GM19043 (cell line): Measurements from ENCODE around the gene PGM3.
"Not testable (repeated sequence)": the region's sequence is repeated elsewhere in the genome, so short reads cannot be mapped to it uniquely, and the experiment has no call there.

Source experiments
- ATAC-seq: cut with Tn5 transposase; IDR thresholded peaks from one replicate; pipeline ENCODE4 v1.9.1; 2021; ENCODE audit warnings: low read depth; ENCODE audit not compliant: unreplicated experiment

Gene PGM3, protein sequence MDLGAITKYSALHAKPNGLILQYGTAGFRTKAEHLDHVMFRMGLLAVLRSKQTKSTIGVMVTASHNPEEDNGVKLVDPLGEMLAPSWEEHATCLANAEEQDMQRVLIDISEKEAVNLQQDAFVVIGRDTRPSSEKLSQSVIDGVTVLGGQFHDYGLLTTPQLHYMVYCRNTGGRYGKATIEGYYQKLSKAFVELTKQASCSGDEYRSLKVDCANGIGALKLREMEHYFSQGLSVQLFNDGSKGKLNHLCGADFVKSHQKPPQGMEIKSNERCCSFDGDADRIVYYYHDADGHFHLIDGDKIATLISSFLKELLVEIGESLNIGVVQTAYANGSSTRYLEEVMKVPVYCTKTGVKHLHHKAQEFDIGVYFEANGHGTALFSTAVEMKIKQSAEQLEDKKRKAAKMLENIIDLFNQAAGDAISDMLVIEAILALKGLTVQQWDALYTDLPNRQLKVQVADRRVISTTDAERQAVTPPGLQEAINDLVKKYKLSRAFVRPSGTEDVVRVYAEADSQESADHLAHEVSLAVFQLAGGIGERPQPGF

DNA sequence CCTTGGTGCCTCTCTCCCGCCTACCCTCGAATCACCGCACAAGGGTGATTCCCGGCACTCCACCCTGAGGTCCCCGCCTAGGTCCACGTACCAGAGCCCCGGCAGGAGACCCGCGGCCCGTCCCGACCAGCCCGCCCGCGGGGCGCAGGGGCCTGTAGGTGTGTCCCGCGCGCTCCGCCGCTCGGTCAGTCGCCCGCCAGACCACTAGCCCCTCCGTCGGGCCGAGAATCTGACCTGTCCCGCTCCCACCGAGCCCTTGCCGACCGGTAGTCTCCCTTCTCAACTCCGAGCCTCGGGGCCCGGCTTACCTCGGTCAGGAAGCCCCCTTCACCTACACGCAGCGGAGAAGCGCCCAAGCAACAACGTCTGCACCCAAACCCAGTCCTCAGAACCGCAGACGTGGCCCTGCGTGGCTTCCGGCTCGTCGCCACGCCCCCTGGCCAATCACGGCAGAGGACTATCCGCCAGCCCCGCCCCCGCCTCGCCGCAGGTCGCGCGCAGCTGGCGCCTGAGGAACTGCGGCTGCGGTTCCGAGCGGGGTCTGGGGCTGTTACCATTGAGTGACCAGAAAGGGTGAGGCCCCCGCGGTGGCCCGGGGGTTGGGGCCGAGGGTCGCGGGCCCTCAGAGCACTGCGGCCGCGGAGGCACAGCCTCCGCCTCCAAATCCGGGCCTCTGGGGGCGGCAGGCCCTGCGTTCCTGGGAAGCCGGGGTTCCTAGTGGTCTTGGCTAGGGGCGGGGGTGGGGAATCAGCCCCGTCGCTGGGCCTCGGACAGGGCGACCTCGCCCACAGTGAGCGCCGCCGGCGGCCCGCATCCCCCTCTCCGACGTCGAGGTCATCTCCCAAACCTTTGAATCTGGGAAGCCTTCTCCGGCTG lies at the start of gene PGM3, which contains the start of gene RWDD2A:
PGM3 (minus strand) TSS at position 395 of the 876 bp plus-strand sequence. CDS start 2,253 bp downstream, outside the sequence.
RWDD2A (plus strand) TSS at position 487 of the 876 bp plus-strand sequence. CDS start 1,095 bp downstream, outside the sequence.
- ATAC-seq = peak; percentile 97

DNA sequence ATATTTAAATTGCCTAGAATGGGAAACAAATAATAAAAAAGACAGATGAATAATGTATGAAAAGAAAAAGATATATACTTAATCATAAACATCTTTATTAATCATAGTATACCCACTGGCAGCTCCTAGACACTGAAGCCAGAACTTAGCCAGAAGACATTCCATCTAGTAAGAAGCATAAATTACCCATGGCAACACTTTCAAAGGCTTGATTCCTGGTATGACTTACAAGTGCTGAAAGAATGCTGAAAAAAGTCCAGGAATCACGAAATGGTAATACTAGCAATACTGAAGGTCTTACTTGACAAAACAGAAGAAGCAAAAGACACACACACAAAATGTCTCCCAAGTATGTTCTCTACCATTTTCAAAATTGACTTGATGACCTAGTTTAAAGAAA lies 38.1 kb upstream of the PGM3 start:
- no peak for ATAC-seq

DNA sequence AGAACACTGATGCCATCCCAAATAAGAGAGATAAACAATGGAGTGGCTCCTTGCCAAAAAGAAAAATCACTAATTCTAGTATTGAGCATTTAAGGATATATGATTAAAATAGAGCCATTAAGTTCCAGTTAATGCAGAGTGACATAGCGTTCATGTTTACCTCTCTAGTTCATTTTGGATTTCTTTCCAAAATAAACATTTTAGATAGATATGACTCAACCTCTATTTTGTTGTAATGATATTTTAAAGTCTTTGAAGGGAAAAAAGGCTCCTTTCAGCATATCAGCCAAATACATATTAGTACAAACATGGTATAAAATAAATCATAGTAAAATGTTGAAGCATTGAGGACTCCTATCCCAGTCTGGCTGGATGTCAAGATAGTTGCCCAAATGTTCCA lies 33.5 kb upstream of the PGM3 start:
- ATAC-seq = no peak

DNA sequence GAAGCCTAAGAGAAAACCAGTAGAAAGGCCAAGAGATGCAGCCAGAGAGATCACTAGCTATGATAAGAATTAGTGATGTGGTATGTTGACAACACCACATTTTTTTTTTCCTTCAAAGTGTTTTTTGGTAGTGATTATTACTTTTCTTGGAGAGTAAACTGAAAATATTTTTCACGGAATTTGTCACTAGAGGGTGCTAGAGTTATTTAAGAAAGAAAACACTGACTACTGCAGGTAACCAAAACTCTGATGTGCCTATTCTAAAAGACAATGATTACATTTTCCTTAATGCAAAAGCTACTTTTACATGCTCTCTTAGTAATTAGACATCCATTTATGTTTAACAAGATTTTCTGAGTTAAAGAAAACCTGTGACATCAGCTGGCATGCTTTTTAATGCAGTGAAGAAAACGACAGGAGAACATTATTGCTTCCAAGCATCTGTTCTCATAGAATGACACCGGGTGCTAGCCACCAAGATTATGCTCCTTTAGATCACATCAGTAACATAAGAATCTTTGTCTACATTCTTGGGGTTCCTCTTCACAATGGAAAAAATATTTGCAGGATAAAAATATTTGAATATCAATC lies 28.9 kb upstream of the PGM3 start:
- no peak for ATAC-seq

DNA sequence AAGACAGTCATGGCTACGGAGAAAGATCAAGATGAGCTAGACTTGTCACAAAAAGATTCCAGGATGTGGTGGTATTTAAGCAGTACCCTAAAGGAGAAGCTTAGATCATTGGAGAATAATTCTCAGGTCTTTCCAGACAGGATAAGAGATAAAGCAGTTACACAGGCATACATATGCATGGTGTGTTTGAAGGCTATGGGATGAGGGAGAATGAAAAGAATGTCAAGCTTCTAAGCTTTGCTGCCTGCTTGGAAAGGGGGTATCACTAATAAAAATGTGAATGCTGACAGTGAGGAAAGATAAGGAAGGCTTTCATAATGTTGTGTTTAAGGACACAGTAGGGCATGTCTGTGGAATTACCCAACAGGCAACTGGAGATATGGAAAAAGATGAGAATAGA lies 28.2 kb upstream of the PGM3 start:
- no peak for ATAC-seq

DNA sequence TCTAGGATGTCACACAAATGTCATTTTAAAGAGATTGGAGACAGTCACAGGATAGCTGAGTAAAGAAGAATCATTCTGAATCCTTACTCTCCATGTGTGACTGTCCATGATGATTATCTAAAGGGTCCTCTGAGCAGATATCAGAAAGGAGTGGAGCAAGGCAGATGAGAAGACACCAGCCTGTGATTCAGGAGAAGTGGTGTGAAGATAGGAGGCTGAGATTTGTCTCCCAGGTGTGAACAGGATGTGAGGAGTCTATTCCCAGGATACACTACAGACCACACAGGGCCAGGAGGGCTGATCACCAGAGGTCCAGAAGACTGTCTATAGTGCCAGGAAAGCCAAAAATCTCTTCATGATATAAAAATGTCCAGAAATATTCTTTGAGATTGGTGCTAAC lies 27.1 kb upstream of the PGM3 start:
- no peak for ATAC-seq

DNA sequence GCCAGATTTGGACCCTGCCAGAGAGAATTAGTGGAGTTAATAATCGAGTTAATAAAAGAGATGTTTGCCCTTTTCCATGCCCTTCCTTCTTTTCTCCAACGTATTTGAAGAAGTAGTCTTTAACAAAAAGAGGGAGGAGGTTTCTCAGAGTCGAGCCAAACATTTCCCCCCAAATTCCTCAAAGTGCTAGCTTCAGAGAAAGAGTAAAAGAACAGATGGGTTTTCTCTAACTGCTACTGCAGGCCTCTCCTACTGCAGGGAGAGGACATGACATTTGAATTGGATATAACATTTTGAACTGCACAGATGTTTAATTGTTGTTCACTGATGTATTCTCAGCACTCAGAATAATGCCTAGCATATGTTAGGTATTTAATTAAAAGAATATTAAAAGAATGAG lies 25.6 kb upstream of the PGM3 start:
- no peak for ATAC-seq

DNA sequence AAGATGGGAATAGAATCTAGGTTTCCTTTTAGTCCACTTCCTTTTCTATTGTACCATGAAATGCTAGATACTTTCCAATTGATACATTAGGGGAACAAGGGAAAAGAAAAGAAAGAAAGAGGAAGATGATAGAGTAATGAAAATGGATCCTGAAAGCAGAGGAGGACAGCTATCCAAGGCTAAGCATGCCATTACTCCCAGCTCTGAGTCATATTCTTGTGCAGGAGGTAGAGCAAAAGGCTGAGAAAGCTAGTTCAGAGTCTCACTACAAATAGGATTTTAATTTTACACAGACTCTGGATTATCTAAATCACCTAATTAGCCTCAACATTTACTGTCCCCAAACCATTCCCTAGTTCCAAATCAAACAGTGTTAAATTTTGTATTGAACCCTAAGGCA lies 23.7 kb upstream of the PGM3 start:
- ATAC-seq = no peak

DNA sequence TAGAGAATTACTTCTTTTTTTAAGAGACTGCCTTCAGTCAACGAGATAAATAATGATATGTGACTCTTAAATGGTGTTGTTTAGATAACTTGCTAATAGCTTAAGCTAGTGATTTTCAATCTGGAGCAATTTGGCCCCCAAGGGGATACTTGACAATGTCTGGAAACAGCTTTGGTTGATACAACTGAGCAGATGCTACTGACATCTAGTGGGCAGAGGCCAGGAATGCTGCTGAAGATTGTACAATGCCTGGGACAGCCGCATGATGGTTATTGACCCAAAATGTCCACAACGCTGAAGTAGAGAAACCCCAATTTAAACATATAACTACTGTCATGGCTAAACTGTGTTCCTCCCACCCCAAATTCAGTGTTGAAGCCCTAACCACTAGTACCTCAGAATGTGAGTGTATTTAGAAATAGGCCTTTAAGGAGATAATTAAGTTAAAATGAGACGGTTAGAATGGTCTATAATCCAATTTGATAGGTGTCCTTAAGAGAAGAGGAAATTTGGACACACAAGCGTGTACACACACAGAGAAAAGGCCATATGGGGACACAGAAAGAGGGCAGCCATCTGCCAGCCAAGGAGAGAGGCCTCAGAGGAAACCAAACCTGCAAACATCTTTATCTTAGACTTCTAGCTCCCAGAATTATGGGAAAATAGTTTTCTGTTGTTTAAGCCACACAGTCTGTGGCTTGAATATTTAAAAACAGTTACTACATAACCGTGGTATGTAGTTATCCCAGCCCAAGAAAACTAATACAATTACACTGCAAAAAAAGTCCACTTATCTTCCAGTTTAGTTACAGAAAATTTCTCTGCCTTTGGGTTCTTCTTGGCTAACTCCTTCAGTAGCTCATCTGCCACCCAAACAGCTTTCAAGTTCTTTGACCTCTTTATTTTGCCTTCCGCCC lies 22.3 kb upstream of the PGM3 start:
- peak; percentile 100 for ATAC-seq

DNA sequence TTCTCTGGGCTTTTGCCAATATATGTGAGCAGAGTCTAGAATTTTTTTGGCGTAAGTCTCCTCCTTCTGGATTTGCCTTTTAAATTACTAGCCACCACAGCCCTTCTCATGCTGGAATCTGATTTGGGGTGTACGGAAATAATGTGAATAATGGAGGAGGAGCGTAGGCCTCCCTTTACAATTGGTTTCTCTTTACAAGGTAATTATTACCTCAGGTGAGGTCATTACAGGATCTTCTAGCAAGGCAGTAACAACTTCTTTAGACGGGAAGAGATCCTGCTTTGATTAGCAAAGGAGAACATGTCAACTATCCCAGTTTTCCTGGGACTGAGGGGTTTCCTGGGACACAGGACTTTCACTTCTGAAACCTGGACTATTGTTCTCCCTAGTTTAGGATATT lies 9.0 kb upstream of the PGM3 start:
- ATAC-seq = no peak

DNA sequence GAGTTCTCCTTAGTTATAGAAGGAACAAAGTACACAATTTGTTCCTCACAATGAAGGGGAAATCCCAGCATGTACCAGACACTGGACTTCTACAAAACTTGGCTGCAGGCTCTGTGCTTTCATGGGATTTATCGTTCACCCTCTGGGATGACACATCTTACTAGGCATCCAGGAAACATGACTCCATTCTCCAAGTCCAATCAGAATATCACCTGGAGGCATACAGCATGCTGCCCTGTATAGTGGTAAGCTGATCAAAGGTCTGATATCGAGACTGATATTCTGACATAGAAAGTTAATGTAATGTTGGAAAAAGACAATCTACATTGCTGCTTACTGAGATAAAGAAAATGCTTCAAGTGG lies 6.8 kb upstream of the PGM3 start:
- no peak for ATAC-seq

DNA sequence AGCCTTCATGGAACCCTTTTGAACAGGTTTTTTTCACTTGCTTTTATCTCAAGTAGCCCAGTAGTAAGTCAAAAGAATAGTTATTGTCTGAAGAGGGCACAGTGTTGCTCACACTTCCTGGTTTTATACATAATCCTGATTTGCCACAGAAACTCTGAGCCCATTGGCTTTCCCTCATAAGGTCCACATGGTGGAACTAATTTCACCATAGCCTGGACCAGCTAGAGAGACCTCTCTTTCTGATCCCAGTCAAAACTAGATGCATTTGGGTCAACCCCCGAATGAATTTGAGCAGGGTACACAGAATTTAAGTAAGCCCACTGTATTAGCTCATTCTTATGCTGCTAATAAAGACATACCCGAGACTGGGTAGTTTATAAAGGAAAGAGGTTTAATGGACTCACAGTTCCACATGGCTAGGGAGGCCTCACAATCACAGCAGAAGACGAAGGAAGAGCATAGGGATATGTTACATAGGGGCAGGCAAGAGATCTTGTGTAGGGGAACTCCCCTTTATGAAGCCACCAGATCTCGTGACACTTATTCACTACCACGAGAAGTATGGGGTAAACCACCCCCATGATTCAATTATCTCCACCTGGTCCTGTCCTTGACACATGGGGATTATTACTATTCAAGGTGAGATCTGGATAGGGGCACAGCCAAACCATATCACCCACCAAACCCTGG lies 6.3 kb upstream of the PGM3 start:
- no peak for ATAC-seq

DNA sequence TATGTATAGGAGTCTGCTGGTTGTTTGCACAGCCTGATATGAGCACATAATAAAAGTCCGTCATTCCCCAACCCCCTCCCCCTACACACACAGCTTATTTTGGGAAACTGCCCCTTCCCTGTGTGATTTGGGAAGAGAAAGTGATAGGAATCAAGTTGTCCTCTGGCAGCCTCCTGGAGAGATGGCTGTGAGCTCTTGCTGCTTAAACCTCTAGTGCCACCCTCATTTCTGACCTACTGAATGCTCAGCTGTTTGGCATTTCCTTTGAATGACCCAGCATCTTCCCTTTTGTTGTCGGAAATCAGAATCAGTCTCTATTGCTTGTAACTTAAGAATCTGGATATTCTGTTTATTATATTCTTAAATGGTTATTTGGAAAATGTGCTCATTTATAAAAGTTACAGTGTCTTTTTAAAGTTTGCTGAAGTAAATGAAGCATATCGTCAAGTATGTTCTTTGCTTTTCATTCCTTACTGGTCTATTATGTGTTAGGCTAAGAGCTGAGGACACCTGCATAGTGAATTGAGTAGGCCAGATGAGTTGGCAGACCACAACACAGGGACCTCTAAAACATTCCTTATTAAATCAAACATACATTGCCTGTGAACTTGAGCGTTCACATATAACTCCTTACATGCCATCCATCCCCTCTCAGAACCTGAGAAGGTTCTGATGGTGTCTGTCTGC lies 5.6 kb upstream of the PGM3 start:
- no peak for ATAC-seq

DNA sequence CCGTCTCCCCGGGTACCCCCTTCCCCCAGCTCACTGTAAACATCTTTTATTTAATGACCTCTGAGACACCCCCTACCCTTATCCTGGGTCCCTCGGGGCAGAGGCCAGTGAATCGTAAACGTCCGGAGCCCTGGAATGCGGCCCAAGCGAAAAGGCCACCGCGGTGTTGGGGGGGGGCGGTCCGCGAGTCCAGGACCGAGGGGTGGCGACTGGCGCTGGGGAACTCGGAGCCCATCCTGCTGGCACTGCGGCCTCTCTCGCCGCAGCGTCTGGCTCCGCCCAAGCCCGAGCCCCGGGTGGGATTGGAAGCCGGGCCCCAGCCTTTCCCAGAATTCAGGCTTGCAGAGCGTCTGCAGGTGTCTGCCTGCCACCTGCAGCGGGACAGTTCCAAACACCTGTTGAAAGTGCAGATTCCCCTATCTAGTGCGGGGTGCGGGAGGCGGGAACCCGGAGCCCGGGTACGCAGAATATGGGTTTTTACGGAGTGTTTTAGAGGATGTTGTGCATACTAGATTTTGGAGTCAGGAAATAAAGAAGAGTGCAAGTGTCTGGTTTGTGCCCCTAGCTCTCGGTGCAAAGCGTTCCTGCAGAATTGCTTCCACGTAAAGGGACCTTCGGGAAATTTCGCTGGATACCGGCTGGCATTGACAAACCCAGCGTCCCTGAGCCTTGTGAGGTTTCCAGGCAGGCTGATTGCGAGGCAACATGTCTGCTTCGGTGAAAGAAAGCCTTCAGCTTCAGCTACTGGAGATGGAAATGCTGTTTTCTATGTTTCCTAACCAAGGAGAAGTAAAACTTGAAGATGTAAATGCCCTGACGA lies 892 bp upstream of the PGM3 start:
- ATAC-seq = peak; percentile 6

DNA sequence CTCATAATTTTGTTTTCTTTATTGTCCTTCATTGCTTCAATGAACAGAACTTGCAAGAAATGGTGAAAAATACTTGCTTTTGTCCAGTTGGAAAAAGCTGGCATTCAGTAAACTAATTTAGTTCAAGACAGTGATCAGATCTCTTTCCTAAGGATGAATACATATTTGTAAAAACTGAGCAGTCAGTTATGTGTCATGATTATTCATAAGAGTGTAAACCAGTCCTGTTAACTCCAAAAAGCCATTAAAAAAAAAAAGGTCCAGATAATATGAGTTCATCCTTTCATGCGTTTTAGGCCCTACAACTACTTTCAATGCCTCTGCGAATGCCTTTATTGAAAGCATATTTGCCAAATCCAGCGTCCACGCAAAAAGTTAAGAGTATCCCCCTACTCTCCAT lies 609 bp downstream of the PGM3 start:
- no peak for ATAC-seq

DNA sequence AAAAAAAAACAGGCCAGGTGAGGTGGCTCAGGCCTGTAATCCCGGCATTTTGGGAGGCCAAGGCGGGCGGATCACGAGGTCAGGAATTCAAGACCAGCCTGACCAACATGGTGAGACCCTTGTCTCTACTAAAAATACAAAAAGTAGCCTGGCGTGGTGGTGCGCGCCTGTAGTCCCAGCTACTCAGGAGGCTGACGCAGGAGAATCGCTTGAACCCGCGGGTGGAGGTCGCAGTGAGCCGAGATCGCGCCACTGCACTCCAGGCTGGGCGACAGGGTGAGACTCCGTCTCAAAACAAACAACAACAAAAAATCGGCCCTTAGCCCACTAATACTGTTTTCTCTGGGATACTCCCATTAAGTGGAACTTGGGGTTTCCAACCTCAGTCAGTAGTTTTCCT lies 1.1 kb downstream of the PGM3 start:
- not testable (repeated sequence) for ATAC-seq

DNA sequence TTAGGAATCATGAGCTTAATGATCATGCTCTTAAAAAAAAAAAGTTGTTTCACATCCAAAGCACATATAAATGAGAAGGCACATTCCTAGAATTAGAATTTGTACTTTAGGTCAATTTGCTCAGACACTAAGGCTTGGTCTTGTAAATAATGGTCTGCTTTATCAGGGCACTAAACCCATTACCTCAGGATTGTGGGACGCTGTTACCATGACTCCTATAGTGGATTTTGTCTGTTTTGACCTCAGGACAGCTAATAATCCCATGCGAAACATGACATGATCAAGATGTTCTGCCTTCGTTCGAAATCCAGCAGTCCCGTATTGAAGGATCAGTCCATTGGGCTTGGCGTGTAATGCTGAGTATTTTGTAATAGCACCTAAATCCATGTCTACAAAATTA lies 2.4 kb downstream of the PGM3 start:
- ATAC-seq = no peak

DNA sequence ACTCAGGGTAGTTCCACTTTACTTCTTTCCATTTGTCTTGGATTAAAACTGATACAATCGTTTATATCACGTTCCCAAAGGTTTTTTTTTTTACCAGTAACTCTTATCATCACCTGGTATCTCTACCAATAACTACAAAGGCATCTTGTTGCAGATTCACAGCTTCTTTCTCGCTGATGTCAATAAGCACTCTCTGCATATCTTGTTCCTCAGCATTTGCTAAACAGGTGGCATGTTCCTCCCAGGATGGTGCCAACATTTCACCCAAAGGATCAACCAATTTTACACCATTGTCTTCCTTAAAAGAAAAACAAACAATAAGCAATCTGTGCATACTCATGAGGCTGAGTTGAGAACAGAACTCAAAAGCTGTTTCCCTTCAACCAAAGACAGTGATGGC lies 4.6 kb downstream of the PGM3 start:
- ATAC-seq = no peak
